ENCODE results near the gene ADARB2.

ADARB2 gene

GRCh38 chr10:1567152-1567551 lies 170.2 kb downstream of the ADARB2 start:
- no peak overlapping the region for H3K4me3 Mint-ChIP-seq
- H3K36me3 Mint-ChIP-seq: peaks cover 7% of the 10 kb centered on the region in 2 donors
- H3K4me1 Mint-ChIP-seq: peaks cover 9 to 10% of the 10 kb centered on the region in 2 donors
- peaks cover 7 to 8% of the 10 kb centered on the region in 2 donors for H3K9me3 Mint-ChIP-seq
- no peak overlapping the region for H3K27ac Mint-ChIP-seq
- DNase-seq (no peak), ATAC-seq (replicated peaks) (no peak)
- peaks cover 37 to 44% of the 10 kb centered on the region in 2 donors for H3K27me3 Mint-ChIP-seq

GRCh38 chr10:1564791-1565190 lies 172.5 kb downstream of the ADARB2 start:
- no peak overlapping the region for H3K27ac Mint-ChIP-seq
- H3K9me3 Mint-ChIP-seq: no peaks in the 10 kb centered on the region
- no peaks in the 10 kb centered on the region for H3K36me3 Mint-ChIP-seq

GRCh38 chr10:1563028-1563427 lies 174.3 kb downstream of the ADARB2 start:
- no peaks in the 10 kb centered on the region for H3K36me3 Mint-ChIP-seq
- no peak for DNase-seq
- H3K27me3 Mint-ChIP-seq: peaks cover 33 to 47% of the 10 kb centered on the region in 2 donors
- H3K4me1 Mint-ChIP-seq: peaks cover 7 to 17% of the 10 kb centered on the region in 2 donors
- ATAC-seq (replicated peaks): no peak
- no peak overlapping the region for H3K27ac Mint-ChIP-seq
- H3K4me3 Mint-ChIP-seq: no peak overlapping the region
- no peaks in the 10 kb centered on the region for H3K9me3 Mint-ChIP-seq

More at GRCh38 chr10:1564791-1565190, 172.5 kb downstream of the ADARB2 start:
- no peak overlapping the region for H3K4me3 Mint-ChIP-seq
- no peak for ATAC-seq (replicated peaks)
- peaks cover 28 to 37% of the 10 kb centered on the region in 2 donors for H3K27me3 Mint-ChIP-seq
- H3K4me1 Mint-ChIP-seq: peaks cover 4 to 17% of the 10 kb centered on the region in 2 donors
- no peak for DNase-seq

GRCh38 chr10:1561731-1562337 lies 175.5 kb downstream of the ADARB2 start:
- ATAC-seq (replicated peaks) (no peak), DNase-seq (no peak)
- Mint-ChIP-seq H3K36me3 (no peaks in the 10 kb centered on the region), H3K4me1 (peaks cover 7 to 17% of the 10 kb centered on the region in 2 donors), H3K4me3 (no peak overlapping the region), H3K9me3 (no peaks in the 10 kb centered on the region), H3K27ac (peak overlapping the region; percentile 67), H3K27me3 (peaks cover 38 to 53% of the 10 kb centered on the region in 2 donors)

GRCh38 chr10:1560535-1561192 lies 176.7 kb downstream of the ADARB2 start:
- DNase-seq (no peak), ATAC-seq (replicated peaks) (peak; percentile 62 to 72)
- Mint-ChIP-seq H3K4me1 (peaks cover 7 to 17% of the 10 kb centered on the region in 2 donors), H3K27ac (no peak overlapping the region), H3K9me3 (no peaks in the 10 kb centered on the region), H3K27me3 (peaks cover 39 to 59% of the 10 kb centered on the region in 2 donors), H3K36me3 (no peaks in the 10 kb centered on the region), H3K4me3 (no peak overlapping the region)

- H3K27me3 Mint-ChIP-seq: peaks cover 37 to 55% of the 10 kb centered on the region in 2 donors
- DNase-seq: no peak
- no peak overlapping the region for H3K4me3 Mint-ChIP-seq
- peaks cover 7 to 17% of the 10 kb centered on the region in 2 donors for H3K4me1 Mint-ChIP-seq
- no peaks in the 10 kb centered on the region for H3K9me3 Mint-ChIP-seq
- no peak for ATAC-seq (replicated peaks)
- no peaks in the 10 kb centered on the region for H3K36me3 Mint-ChIP-seq
- H3K27ac Mint-ChIP-seq: no peak overlapping the region
These were observed 177.6 kb downstream of the ADARB2 start for GRCh38 chr10:1559761-1560160.

GRCh38 chr10:1559311-1559710 lies 178.0 kb downstream of the ADARB2 start:
- DNase-seq: no peak
- Mint-ChIP-seq H3K4me3 (no peak overlapping the region), H3K9me3 (no peaks in the 10 kb centered on the region), H3K4me1 (peaks cover 7 to 17% of the 10 kb centered on the region in 2 donors), H3K36me3 (no peaks in the 10 kb centered on the region), H3K27me3 (peaks cover 40 to 59% of the 10 kb centered on the region in 2 donors), H3K27ac (peak overlapping the region; percentile 31)
- no peak for ATAC-seq (replicated peaks)

GRCh38 chr10:1558906-1559305 lies 178.4 kb downstream of the ADARB2 start:
- Mint-ChIP-seq H3K27me3 (peaks cover 40 to 63% of the 10 kb centered on the region in 2 donors), H3K4me3 (no peak overlapping the region), H3K4me1 (peaks cover 7 to 17% of the 10 kb centered on the region in 2 donors), H3K27ac (peak overlapping the region; percentile 31), H3K36me3 (no peaks in the 10 kb centered on the region), H3K9me3 (no peaks in the 10 kb centered on the region)
- ATAC-seq (replicated peaks): no peak
- DNase-seq: no peak

- Mint-ChIP-seq H3K27ac (no peak overlapping the region), H3K9me3 (no peaks in the 10 kb centered on the region), H3K4me1 (peaks cover 7 to 17% of the 10 kb centered on the region in 2 donors), H3K27me3 (peaks cover 35 to 56% of the 10 kb centered on the region in 2 donors), H3K4me3 (no peak overlapping the region), H3K36me3 (no peaks in the 10 kb centered on the region)
- ATAC-seq (replicated peaks) (no peak), DNase-seq (no peak)
These were observed 180.2 kb downstream of the ADARB2 start for GRCh38 chr10:1557081-1557480.

GRCh38 chr10:1556496-1556895 lies 180.8 kb downstream of the ADARB2 start:
- no peak overlapping the region for H3K4me3 Mint-ChIP-seq

GRCh38 chr10:1553951-1554350 lies 183.4 kb downstream of the ADARB2 start:
- no peak for DNase-seq
- no peak overlapping the region for H3K27ac Mint-ChIP-seq
- H3K4me1 Mint-ChIP-seq: peaks cover under 1% of the 10 kb centered on the region in 2 donors
- no peak for ATAC-seq (replicated peaks)
- peaks cover 25 to 40% of the 10 kb centered on the region in 2 donors for H3K27me3 Mint-ChIP-seq
- H3K9me3 Mint-ChIP-seq: peaks cover 0 to under 1% of the 10 kb centered on the region in 2 donors
- H3K36me3 Mint-ChIP-seq: no peaks in the 10 kb centered on the region
- H3K4me3 Mint-ChIP-seq: no peak overlapping the region

More at GRCh38 chr10:1556496-1556895, 180.8 kb downstream of the ADARB2 start:
- DNase-seq (no peak), ATAC-seq (replicated peaks) (no peak)
- H3K9me3 Mint-ChIP-seq: no peaks in the 10 kb centered on the region
- no peak overlapping the region for H3K27ac Mint-ChIP-seq
- H3K27me3 Mint-ChIP-seq: peaks cover 31 to 51% of the 10 kb centered on the region in 2 donors
- H3K36me3 Mint-ChIP-seq: no peaks in the 10 kb centered on the region
- H3K4me1 Mint-ChIP-seq: peaks cover 5 to 12% of the 10 kb centered on the region in 2 donors

- no peak for DNase-seq
- Mint-ChIP-seq H3K4me1 (peaks cover 7 to 9% of the 10 kb centered on the region in 2 donors), H3K9me3 (peaks cover 8% of the 10 kb centered on the region in 2 donors), H3K4me3 (no peak overlapping the region), H3K27me3 (peaks cover 27 to 31% of the 10 kb centered on the region in 2 donors), H3K27ac (no peak overlapping the region), H3K36me3 (peaks cover 3 to 7% of the 10 kb centered on the region in 2 donors)
- no peak for ATAC-seq (replicated peaks)
These were observed 184.2 kb downstream of the ADARB2 start for GRCh38 chr10:1552881-1553670.

GRCh38 chr10:1552406-1552805 lies 184.9 kb downstream of the ADARB2 start:
- Mint-ChIP-seq H3K4me1 (peaks cover 7 to 9% of the 10 kb centered on the region in 2 donors), H3K4me3 (no peak overlapping the region), H3K36me3 (peaks cover 3 to 7% of the 10 kb centered on the region in 2 donors), H3K27me3 (peaks cover 24 to 25% of the 10 kb centered on the region in 2 donors), H3K27ac (no peak overlapping the region), H3K9me3 (peaks cover 8 to 10% of the 10 kb centered on the region in 2 donors)
- ATAC-seq (replicated peaks) (no peak), DNase-seq (no peak)

- H3K27me3 Mint-ChIP-seq: peaks cover 18% of the 10 kb centered on the region in 2 donors
- DNase-seq: no peak
- no peak overlapping the region for H3K27ac Mint-ChIP-seq
- ATAC-seq (replicated peaks): no peak
- H3K9me3 Mint-ChIP-seq: peaks cover 8 to 10% of the 10 kb centered on the region in 2 donors
- peaks cover 7 to 9% of the 10 kb centered on the region in 2 donors for H3K4me1 Mint-ChIP-seq
- peaks cover 3 to 7% of the 10 kb centered on the region in 2 donors for H3K36me3 Mint-ChIP-seq
- no peak overlapping the region for H3K4me3 Mint-ChIP-seq
These were observed 185.5 kb downstream of the ADARB2 start for GRCh38 chr10:1551636-1552338.
